Suprapubic skin (tissue), 4 donors: ENCODE results near the gene HOXC6. TPM values are rescaled to one million over a fixed set of nuclear protein-coding genes. Genes with fewer than 3 reads are reported as not detected.

Source experiments
- DNase-seq, 2 donors: peaks; one replicate each; pipeline ENCODE4 v3.0.0-alpha.2; 2019; ENCODE audit warnings: low spot score in 2 of 2
- H3K27ac ChIP-seq: fragments of 200-600 bp; sonication (generic); one replicate; pipeline ENCODE4 v1.5.1; 2019
- H3K27me3 ChIP-seq: fragments of 200-600 bp; sonication (generic); one replicate; pipeline ENCODE4 v1.5.1; 2019
- H3K36me3 ChIP-seq: fragments of 200-600 bp; sonication (generic); one replicate; pipeline ENCODE4 v1.5.1; 2019
- H3K4me1 ChIP-seq: fragments of 200-600 bp; sonication (generic); one replicate; pipeline ENCODE4 v1.5.1; 2019
- H3K4me3 ChIP-seq: fragments of 200-600 bp; sonication (generic); one replicate; pipeline ENCODE4 v1.5.1; 2019; ENCODE audit warnings: mild to moderate bottlenecking
- H3K9me3 ChIP-seq: fragments of 200-600 bp; sonication (generic); one replicate; pipeline ENCODE4 v1.5.1; 2019
- EP300 ChIP-seq: sonication (generic); formaldehyde crosslinking; IDR thresholded peaks from one replicate; pipeline ENCODE4 v1.6.1; 2017; ENCODE audit warnings: antibody characterized with exemption
- POLR2A ChIP-seq, 2 donors: fragments of 450-650 bp; IDR thresholded peaks; one replicate each; pipeline ENCODE4 v1.6.1; 2017; ENCODE audit warnings: antibody characterized with exemption in 2 of 2, mild to moderate bottlenecking in 2 of 2, moderate library complexity in 2 of 2
- POLR2AphosphoS5 ChIP-seq, 3 donors: sonication (generic); formaldehyde crosslinking; IDR thresholded peaks; one replicate each; pipeline ENCODE4 v1.6.1; 2017; ENCODE audit warnings: antibody characterized with exemption in 3 of 3
- WGBS: methylation state at CpG from one replicate; pipeline ENCODE4 v1.1.5; 2018; 5-methylcytosine and 5-hydroxymethylcytosine counted together
- total RNA-seq, 4 donors: library from RNA; depleted of rRNA; stranded (reverse); fragments of >200 nt; gene quantifications; one replicate each; pipeline ENCODE4 v1.1.0, GENCODE V29; 2016
- TF ChIP-seq, protein P1 (sequence below), 2 donors: fragments of 200-600 bp in 1 of 2; fragments of 450-650 bp in 1 of 2; sonication (generic) in 1 of 2; IDR thresholded peaks; one replicate each; pipeline ENCODE4 v1.5.1; 2016 to 2019; ENCODE audit warnings: antibody characterized with exemption in 2 of 2, mild to moderate bottlenecking in 1 of 2, moderate library complexity in 1 of 2

Gene HOXC6
- total RNA-seq, 4 donors from 2014 or later, result 0.98 to 6.2 (median 2.4) TPM

DNA sequence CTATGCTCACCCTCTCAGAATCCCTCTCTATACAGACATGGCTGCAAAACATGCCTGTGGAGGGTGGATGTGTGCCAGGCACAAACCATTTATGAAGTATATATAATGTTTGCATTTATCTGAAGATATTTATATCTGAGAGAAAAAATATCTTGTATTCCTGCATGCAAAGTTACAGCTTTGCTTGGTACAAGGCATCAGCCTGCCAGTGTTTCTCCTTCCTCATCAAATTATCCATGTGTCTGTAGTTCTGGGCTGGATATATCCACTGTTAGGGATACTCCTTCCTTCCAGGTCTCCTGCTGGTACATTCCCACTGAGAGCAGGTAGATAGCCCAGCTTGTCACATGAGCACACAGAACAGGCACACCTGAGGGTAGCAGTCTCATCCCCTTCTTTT is 37.4 kb downstream of the HOXC6 start:
- DNase-seq, result no peak
- Histone ChIP-seq H3K4me3 (no peak overlapping the region), H3K4me1 (peaks cover 4% of the 10 kb centered on the region), H3K27me3 (no peaks in the 10 kb centered on the region), H3K27ac (no peak overlapping the region), H3K9me3 (no peaks in the 10 kb centered on the region), H3K36me3 (no peaks in the 10 kb centered on the region)
- TF ChIP-seq EP300 (no peak), POLR2A (IDR thresholded peaks at IDR 0.05) (no peak), POLR2AphosphoS5 (IDR thresholded peaks at IDR 0.05) (no peak)
- TF ChIP-seq, protein P1, sequence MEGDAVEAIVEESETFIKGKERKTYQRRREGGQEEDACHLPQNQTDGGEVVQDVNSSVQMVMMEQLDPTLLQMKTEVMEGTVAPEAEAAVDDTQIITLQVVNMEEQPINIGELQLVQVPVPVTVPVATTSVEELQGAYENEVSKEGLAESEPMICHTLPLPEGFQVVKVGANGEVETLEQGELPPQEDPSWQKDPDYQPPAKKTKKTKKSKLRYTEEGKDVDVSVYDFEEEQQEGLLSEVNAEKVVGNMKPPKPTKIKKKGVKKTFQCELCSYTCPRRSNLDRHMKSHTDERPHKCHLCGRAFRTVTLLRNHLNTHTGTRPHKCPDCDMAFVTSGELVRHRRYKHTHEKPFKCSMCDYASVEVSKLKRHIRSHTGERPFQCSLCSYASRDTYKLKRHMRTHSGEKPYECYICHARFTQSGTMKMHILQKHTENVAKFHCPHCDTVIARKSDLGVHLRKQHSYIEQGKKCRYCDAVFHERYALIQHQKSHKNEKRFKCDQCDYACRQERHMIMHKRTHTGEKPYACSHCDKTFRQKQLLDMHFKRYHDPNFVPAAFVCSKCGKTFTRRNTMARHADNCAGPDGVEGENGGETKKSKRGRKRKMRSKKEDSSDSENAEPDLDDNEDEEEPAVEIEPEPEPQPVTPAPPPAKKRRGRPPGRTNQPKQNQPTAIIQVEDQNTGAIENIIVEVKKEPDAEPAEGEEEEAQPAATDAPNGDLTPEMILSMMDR (IDR thresholded peaks at IDR 0.05), result no peak

DNA sequence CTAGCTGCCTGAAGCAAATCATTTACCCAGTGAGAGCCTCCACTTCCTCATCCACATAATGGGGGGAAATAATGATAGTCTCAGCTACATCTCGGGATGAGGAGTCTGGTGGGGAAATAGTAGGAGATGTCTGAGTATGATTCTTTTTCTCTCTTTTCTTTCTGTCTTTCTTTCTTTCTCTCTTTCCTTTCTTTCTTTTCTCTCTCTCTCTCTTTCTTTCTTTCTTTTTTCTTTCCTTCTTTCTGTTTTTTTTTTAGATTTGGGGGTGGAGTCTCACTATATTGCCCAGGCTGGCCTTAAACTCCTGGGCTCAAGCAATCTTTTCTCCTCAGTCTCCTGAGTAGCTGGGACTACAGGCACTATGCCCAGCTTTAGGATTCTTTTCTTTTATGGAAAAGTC is 38.2 kb downstream of the HOXC6 start:
- TF ChIP-seq, protein P1 (IDR thresholded peaks at IDR 0.05), result no peak
- TF ChIP-seq EP300 (no peak), POLR2AphosphoS5 (IDR thresholded peaks at IDR 0.05) (no peak), POLR2A (IDR thresholded peaks at IDR 0.05) (no peak)
- Histone ChIP-seq H3K27ac (no peak overlapping the region), H3K27me3 (no peaks in the 10 kb centered on the region), H3K9me3 (no peaks in the 10 kb centered on the region), H3K4me1 (peaks cover 4% of the 10 kb centered on the region), H3K4me3 (no peak overlapping the region), H3K36me3 (no peaks in the 10 kb centered on the region)
- 97% methylated on average over 1 of the region's 1 CpG for WGBS
- no peak for DNase-seq

DNA sequence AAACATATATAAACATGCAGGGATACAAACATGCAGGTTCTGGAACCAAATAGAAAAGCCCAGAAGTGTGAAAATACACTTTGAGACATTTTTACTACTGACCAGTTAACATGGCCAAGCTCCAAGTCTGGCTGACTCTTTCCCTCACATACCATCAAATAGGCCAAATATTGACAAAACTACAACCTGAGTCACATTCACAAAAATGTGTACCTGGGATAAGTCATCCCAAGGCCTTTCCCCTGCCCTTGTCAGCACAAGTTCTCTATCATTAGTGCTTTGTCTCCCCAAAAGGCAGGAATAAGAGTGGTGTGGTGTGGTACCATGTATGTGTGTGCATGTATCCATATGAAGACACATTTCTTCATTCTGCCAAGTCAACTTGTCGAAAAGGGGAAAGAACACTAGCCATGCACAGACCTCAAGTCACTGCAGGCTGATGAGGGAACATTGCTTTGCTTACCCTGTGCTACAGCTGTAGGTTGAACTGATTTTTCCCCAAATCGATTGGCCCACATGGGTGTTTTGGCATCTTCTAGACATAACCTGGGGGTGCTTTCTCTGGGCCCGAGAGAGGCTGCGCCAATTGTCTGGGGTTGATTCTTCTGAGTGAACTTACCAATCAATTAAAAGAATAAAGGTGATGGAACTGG is 40.3 kb downstream of the HOXC6 start:
- TF ChIP-seq POLR2AphosphoS5 (IDR thresholded peaks at IDR 0.05) (no peak), POLR2A (IDR thresholded peaks at IDR 0.05) (no peak)
- no peak for DNase-seq
- H3K4me3 ChIP-seq, result no peak overlapping the region

DNA sequence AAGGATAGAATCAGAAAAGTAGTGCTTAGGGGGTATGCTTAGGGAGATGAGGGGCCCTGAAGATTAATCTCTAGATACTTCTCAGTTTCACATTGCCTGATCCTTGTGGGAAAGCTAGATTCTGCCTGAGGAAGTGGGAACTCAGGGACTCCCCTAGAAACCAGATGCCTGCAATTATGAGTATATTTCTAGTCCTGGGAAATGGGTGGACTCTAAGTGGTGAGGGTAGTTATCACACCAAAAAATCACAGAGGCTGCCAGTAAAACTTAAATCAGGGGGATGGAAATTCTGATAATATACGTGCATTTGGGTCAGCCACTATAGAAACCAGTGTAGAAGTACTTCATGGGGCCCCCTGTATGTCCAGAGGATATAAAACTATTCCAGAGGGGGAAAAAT is 43.7 kb downstream of the HOXC6 start:
- H3K4me1 ChIP-seq, result peaks cover 4% of the 10 kb centered on the region
- no peaks in the 10 kb centered on the region for H3K36me3 ChIP-seq
- H3K27me3 ChIP-seq, result no peaks in the 10 kb centered on the region
- DNase-seq, result no peak
- H3K27ac ChIP-seq, result no peak overlapping the region
- 85% methylated on average over 1 of the region's 1 CpG for WGBS
- H3K9me3 ChIP-seq, result no peaks in the 10 kb centered on the region
- TF ChIP-seq EP300 (no peak), POLR2AphosphoS5 (IDR thresholded peaks at IDR 0.05) (no peak), POLR2A (IDR thresholded peaks at IDR 0.05) (no peak)
- TF ChIP-seq, protein P1 (IDR thresholded peaks at IDR 0.05), result no peak
- no peak overlapping the region for H3K4me3 ChIP-seq

More for the DNA sequence above, 40.3 kb downstream of the HOXC6 start:
- Histone ChIP-seq H3K4me1 (peaks cover 4% of the 10 kb centered on the region), H3K36me3 (no peaks in the 10 kb centered on the region), H3K9me3 (no peaks in the 10 kb centered on the region), H3K27me3 (no peaks in the 10 kb centered on the region), H3K27ac (no peak overlapping the region)
- WGBS, result 82% methylated on average over 4 of the region's 4 CpGs

DNA sequence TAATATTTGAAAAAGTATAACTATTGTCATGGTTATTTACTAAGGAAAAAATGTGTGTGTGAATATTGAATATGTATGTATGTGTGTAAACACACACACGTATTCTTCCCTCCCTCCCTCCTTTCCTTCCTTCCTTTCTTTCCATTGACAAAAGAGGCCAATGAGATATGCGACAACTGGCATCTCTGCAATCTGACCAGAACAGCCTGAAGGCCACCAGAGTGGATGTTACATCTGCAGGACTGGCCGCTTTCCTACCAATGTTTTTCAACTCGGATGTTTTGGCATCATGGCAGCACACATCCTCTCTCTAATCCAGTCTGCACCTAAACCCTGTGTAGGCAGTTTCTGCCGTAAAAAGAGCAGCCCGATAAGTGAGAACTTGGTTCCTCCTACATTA is 46.1 kb downstream of the HOXC6 start:
- no peaks in the 10 kb centered on the region for H3K36me3 ChIP-seq
- H3K27me3 ChIP-seq, result no peaks in the 10 kb centered on the region
- no peak overlapping the region for H3K4me3 ChIP-seq
- TF ChIP-seq POLR2AphosphoS5 (IDR thresholded peaks at IDR 0.05), result no peak
- TF ChIP-seq, protein P1 (IDR thresholded peaks at IDR 0.05), result no peak
- TF ChIP-seq POLR2A (IDR thresholded peaks at IDR 0.05), result no peak
- no peak for TF ChIP-seq EP300
- H3K9me3 ChIP-seq, result no peaks in the 10 kb centered on the region
- 89% methylated on average over 6 of the region's 6 CpGs for WGBS
- H3K27ac ChIP-seq, result no peak overlapping the region
- no peaks in the 10 kb centered on the region for H3K4me1 ChIP-seq
- DNase-seq, result no peak

DNA sequence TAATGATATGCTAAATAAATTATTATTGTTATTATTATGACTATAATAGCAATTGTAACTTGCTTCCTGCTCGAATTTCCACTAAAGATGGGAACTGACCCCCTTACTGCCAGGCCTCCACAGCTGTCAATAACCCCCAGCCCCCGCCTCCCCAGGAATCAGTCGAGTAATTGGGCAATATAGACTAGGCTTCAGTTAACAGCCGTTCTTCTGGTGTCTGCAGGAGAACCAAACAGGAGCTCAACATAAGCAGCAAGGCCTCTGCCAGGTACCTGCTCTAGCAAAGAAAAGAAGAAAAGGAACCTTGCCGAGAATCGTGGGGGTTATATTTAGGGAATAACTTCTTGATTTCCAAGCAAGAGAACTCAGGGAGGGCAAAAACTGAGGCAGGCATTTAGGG is 47.2 kb downstream of the HOXC6 start:
- Histone ChIP-seq H3K4me1 (no peaks in the 10 kb centered on the region), H3K27me3 (no peaks in the 10 kb centered on the region), H3K4me3 (no peak overlapping the region), H3K36me3 (no peaks in the 10 kb centered on the region), H3K27ac (no peak overlapping the region), H3K9me3 (no peaks in the 10 kb centered on the region)
- 78% methylated on average over 6 of the region's 6 CpGs for WGBS
- TF ChIP-seq, protein P1 (IDR thresholded peaks at IDR 0.05), result no peak
- TF ChIP-seq POLR2A (IDR thresholded peaks at IDR 0.05), result no peak
- no peak for TF ChIP-seq POLR2AphosphoS5 (IDR thresholded peaks at IDR 0.05)
- DNase-seq, result no peak
